MM.1S (cell line): ENCODE measurements around the gene HIPK1.

ENCODE experiments used
- DNase-seq: peaks from one replicate; pipeline ENCODE4 v3.0.0-alpha.2; 2015
- H2AFZ ChIP-seq: fragments of 300-600 bp; sonication (generic); 2 replicates; pipeline ENCODE4 v1.6.0; 2016; ENCODE audit warnings: antibody characterized with exemption, low read length
- H3F3A ChIP-seq: fragments of 300-600 bp; sonication (generic); 2 replicates; pipeline ENCODE4 v1.6.1; 2016; ENCODE audit warnings: mild to moderate bottlenecking, antibody characterized with exemption, low read length, moderate library complexity, mixed read lengths; ENCODE audit not compliant: insufficient read depth
- H3K27ac ChIP-seq: fragments of 300-600 bp; sonication (generic); 2 replicates; pipeline ENCODE4 v1.5.1; 2016; ENCODE audit warnings: mild to moderate bottlenecking, low read length
- H3K27me3 ChIP-seq: fragments of 300-600 bp; sonication (generic); replicated peaks from 2 replicates; pipeline ENCODE4 v1.6.0; 2016; ENCODE audit warnings: low read length; ENCODE audit not compliant: insufficient read depth
- H3K36me3 ChIP-seq: fragments of 300-600 bp; sonication (generic); replicated peaks from 2 replicates; pipeline ENCODE4 v1.6.1; 2016; ENCODE audit warnings: mild to moderate bottlenecking, low read length, mixed read lengths; ENCODE audit not compliant: insufficient read depth
- H3K4me1 ChIP-seq: fragments of 300-600 bp; sonication (generic); 2 replicates; pipeline ENCODE4 v1.6.1; 2016; ENCODE audit warnings: low read length, mixed read lengths
- H3K4me2 ChIP-seq: fragments of 300-600 bp; sonication (generic); 2 replicates; pipeline ENCODE4 v1.6.0; 2016; ENCODE audit warnings: low read depth, low read length
- H3K4me3 ChIP-seq: fragments of 300-600 bp; sonication (generic); 2 replicates; pipeline ENCODE4 v1.5.1; 2016; ENCODE audit warnings: low read length, mixed read lengths
- H3K79me2 ChIP-seq: fragments of 300-600 bp; sonication (generic); 2 replicates; pipeline ENCODE4 v1.6.1; 2016; ENCODE audit warnings: mixed run types, low read length, mixed read lengths
- H3K9ac ChIP-seq: fragments of 300-600 bp; sonication (generic); 2 replicates; pipeline ENCODE4 v1.6.1; 2016; ENCODE audit warnings: low read length, mixed read lengths
- H3K9me2 ChIP-seq: fragments of 300-600 bp; sonication (generic); replicated peaks from 2 replicates; pipeline ENCODE4 v1.6.1; 2016; ENCODE audit warnings: mild to moderate bottlenecking, low read length, mixed read lengths; ENCODE audit not compliant: insufficient read depth
- H3K9me3 ChIP-seq: fragments of 300-600 bp; sonication (generic); replicated peaks from 2 replicates; pipeline ENCODE4 v1.6.1; 2016; ENCODE audit warnings: mild to moderate bottlenecking, low read length, mixed read lengths; ENCODE audit not compliant: insufficient read depth
- H4K20me1 ChIP-seq: fragments of 300-600 bp; sonication (generic); 2 replicates; pipeline ENCODE4 v1.6.1; 2016; ENCODE audit warnings: mild to moderate bottlenecking, low read length, moderate library complexity, mixed read lengths; ENCODE audit not compliant: insufficient read depth
- EZH2 ChIP-seq: fragments of 300-600 bp; sonication (generic); optimal IDR thresholded peaks from 2 replicates; pipeline ENCODE3; 2017; ENCODE audit warnings: low read depth, mild to moderate bottlenecking, antibody characterized with exemption, low read length, mixed read lengths
- EZH2phosphoT487 ChIP-seq: fragments of 300-600 bp; sonication (generic); IDR thresholded peaks from 2 replicates; pipeline ENCODE4 v1.6.1; 2018; ENCODE audit warnings: antibody characterized with exemption, low read length
- TF ChIP-seq, protein P1 (sequence below): fragments of 300-600 bp; sonication (generic); IDR thresholded peaks from 2 replicates; pipeline ENCODE4 v1.5.1; 2016; ENCODE audit warnings: antibody characterized with exemption, low read length, mixed read lengths

HIPK1 gene

GRCh38 chr1:113903501-113904292 is 25.4 kb upstream of the HIPK1 start:
- peak overlapping the region; percentile 60 for H3K4me2 ChIP-seq
- DNase-seq = no peak
- H3K9me3 ChIP-seq = no peaks in the 10 kb centered on the region
- H3K27me3 ChIP-seq = no peaks in the 10 kb centered on the region
- H3K27ac ChIP-seq = peak overlapping the region; percentile 72; the same call in 1 of the 2 replicates
- no peaks in the 10 kb centered on the region for H3K9me2 ChIP-seq
- H3K4me3 ChIP-seq = peak overlapping the region; percentile 75
- TF ChIP-seq, protein P1, sequence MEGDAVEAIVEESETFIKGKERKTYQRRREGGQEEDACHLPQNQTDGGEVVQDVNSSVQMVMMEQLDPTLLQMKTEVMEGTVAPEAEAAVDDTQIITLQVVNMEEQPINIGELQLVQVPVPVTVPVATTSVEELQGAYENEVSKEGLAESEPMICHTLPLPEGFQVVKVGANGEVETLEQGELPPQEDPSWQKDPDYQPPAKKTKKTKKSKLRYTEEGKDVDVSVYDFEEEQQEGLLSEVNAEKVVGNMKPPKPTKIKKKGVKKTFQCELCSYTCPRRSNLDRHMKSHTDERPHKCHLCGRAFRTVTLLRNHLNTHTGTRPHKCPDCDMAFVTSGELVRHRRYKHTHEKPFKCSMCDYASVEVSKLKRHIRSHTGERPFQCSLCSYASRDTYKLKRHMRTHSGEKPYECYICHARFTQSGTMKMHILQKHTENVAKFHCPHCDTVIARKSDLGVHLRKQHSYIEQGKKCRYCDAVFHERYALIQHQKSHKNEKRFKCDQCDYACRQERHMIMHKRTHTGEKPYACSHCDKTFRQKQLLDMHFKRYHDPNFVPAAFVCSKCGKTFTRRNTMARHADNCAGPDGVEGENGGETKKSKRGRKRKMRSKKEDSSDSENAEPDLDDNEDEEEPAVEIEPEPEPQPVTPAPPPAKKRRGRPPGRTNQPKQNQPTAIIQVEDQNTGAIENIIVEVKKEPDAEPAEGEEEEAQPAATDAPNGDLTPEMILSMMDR = no peak
- TF ChIP-seq EZH2phosphoT487 (no peak), EZH2 (no peak)
- H4K20me1 ChIP-seq = no peaks in the 10 kb centered on the region
- H2AFZ ChIP-seq = peak overlapping the region; percentile 55
- H3F3A ChIP-seq = no peaks in the 10 kb centered on the region
- peaks cover 15% of the 10 kb centered on the region for H3K79me2 ChIP-seq
- no peaks in the 10 kb centered on the region for H3K36me3 ChIP-seq
- H3K4me1 ChIP-seq = 0 out of 2 replicates have a peak, but pooled peaks cover 5% of the 10 kb centered on the region
- H3K9ac ChIP-seq = peak overlapping the region; percentile 68

DNA sequence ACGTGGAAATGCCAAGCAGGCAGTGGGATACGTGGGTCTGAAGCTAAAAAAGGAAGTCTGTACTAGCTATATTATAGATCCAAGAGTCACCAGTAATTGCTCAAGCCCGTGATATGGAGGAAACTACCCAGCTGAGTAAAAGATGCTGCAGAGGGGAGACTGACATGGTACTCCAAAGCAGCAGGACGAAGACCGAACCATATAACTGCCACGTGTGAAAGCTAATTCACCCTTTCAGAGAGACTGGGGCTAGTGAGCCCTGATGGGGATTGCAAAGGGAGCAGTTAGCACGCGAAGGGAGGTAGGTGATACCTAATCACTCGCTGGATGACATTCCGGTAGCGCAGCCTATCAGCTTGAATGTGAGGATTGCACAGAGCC is 24.8 kb upstream of the HIPK1 start:
- Histone ChIP-seq H3K79me2 (peaks cover 15% of the 10 kb centered on the region), H3K36me3 (no peaks in the 10 kb centered on the region), H2AFZ (peak overlapping the region; percentile 55), H3K9me2 (no peaks in the 10 kb centered on the region), H3K4me3 (peak overlapping the region; percentile 75), H3K27me3 (no peaks in the 10 kb centered on the region), H3K27ac (peak overlapping the region; percentile 72; the same call in 1 of the 2 replicates), H3K9me3 (no peaks in the 10 kb centered on the region), H3K9ac (peak overlapping the region; percentile 68), H3K4me1 (0 out of 2 replicates have a peak, but pooled peaks cover 5% of the 10 kb centered on the region), H3K4me2 (peak overlapping the region; percentile 60), H4K20me1 (no peaks in the 10 kb centered on the region), H3F3A (no peaks in the 10 kb centered on the region)
- DNase-seq = no peak
- TF ChIP-seq, protein P1 = no peak
- TF ChIP-seq EZH2 = no peak
- TF ChIP-seq EZH2phosphoT487 = no peak

- H3K79me2 ChIP-seq = peaks cover 15% of the 10 kb centered on the region
These were observed 24.3 kb upstream of the HIPK1 start, which contains the start of the genes AP4B1 and DCLRE1B for GRCh38 chr1:113904674-113905434. Gene AP4B1, minus strand, starts transcription at chr1:113904799. Its CDS starts 82 bp downstream, at chr1:113904717. Gene DCLRE1B, plus strand, starts transcription at chr1:113905326. Its CDS starts 261 bp downstream, at chr1:113905587.

More at GRCh38 chr1:113904674-113905434, 24.3 kb upstream of the HIPK1 start, which contains the start of the genes AP4B1 and DCLRE1B:
- Histone ChIP-seq H3K4me2 (peak within 1 kb of the TSS; percentile 63), H3K36me3 (no peaks in the 10 kb centered on the region), H3K9me2 (no peaks in the 10 kb centered on the region), H4K20me1 (no peaks in the 10 kb centered on the region), H3K27me3 (no peaks in the 10 kb centered on the region), H3K4me3 (peak within 1 kb of the TSS; percentile 87), H3K9ac (peak within 1 kb of the TSS; percentile 81), H3K9me3 (no peaks in the 10 kb centered on the region), H2AFZ (peak within 1 kb of the TSS; percentile 75), H3F3A (no peaks in the 10 kb centered on the region), H3K4me1 (0 out of 2 replicates have a peak, but pooled peaks cover 5% of the 10 kb centered on the region), H3K27ac (peak within 1 kb of the TSS; percentile 72; the same call in 1 of the 2 replicates)
- DNase-seq = peak; percentile 96
- TF ChIP-seq EZH2phosphoT487 (no peak), EZH2 (no peak)
- TF ChIP-seq, protein P1 = peak; percentile 40
